Neural progenitor cell (in vitro differentiated cells): Measurements from ENCODE around the gene ARHGAP8.

Experiments
- CTCF ChIP-seq: fragments of 200-600 bp; sonication (generic); IDR thresholded peaks from 2 replicates; pipeline ENCODE4 v1.5.1; 2017; ENCODE audit warnings: antibody characterized with exemption, mild to moderate bottlenecking
- EZH2 ChIP-seq: fragments of 200-600 bp; sonication (generic); IDR thresholded peaks from 2 replicates; pipeline ENCODE4 v1.6.1; 2017; ENCODE audit warnings: antibody characterized with exemption, mild to moderate bottlenecking, moderate library complexity

GRCh38 chr22:44780876-44781449 lies 28.6 kb downstream of the ARHGAP8 start:
- no peak for TF ChIP-seq EZH2
- no peak for TF ChIP-seq CTCF
